DOHH2 (cell line): ENCODE results near the gene NXPH3.

Experiments used
- H3F3A ChIP-seq: fragments of 200-600 bp; sonication (generic), shearing (Covaris generic); 2 replicates; pipeline ENCODE4 v1.6.0; 2016; ENCODE audit warnings: antibody characterized with exemption, mild to moderate bottlenecking; ENCODE audit not compliant: control insufficient read depth, insufficient read depth
- H3K27ac ChIP-seq: fragments of 200-600 bp; sonication (generic); 2 replicates; pipeline ENCODE4 v1.5.1; 2014; ENCODE audit warnings: low read depth, mild to moderate bottlenecking, low read length, moderate library complexity
- H3K27me3 ChIP-seq: fragments of 200-600 bp; sonication (generic); 2 replicates; pipeline ENCODE4 v1.6.1; 2014; ENCODE audit warnings: mild to moderate bottlenecking, low read length, mixed read lengths; ENCODE audit not compliant: control insufficient read depth
- H3K36me3 ChIP-seq: fragments of 200-600 bp; sonication (generic); 2 replicates; pipeline ENCODE4 v1.6.1; 2014; ENCODE audit warnings: mild to moderate bottlenecking, low read length, moderate library complexity, mixed read lengths; ENCODE audit not compliant: control insufficient read depth
- H3K4me1 ChIP-seq: fragments of 200-600 bp; sonication (generic); 2 replicates; pipeline ENCODE4 v1.6.1; 2014; ENCODE audit warnings: mild to moderate bottlenecking, low read length, mixed read lengths; ENCODE audit not compliant: control insufficient read depth
- H3K4me2 ChIP-seq: fragments of 200-600 bp; sonication (generic); 2 replicates; pipeline ENCODE4 v1.6.0; 2014; ENCODE audit warnings: mild to moderate bottlenecking, low read length, moderate library complexity
- H3K4me3 ChIP-seq: fragments of 200-600 bp; sonication (generic); 2 replicates; pipeline ENCODE4 v1.5.1; 2014; ENCODE audit warnings: mild to moderate bottlenecking, low read length, mixed read lengths
- H3K79me2 ChIP-seq: fragments of 200-600 bp; sonication (generic); 2 replicates; pipeline ENCODE4 v1.6.1; 2014; ENCODE audit warnings: mild to moderate bottlenecking, low read length, mixed read lengths; ENCODE audit not compliant: control insufficient read depth
- H3K9me2 ChIP-seq: fragments of 200-600 bp; sonication (generic); replicated peaks from 2 replicates; pipeline ENCODE4 v1.6.1; 2014; ENCODE audit warnings: mild to moderate bottlenecking, low read length, mixed read lengths; ENCODE audit not compliant: control insufficient read depth
- H3K9me3 ChIP-seq: fragments of 200-600 bp; sonication (generic); 2 replicates; pipeline ENCODE4 v1.6.1; 2014; ENCODE audit warnings: antibody characterized with exemption, low read length, mixed read lengths; ENCODE audit not compliant: control insufficient read depth, insufficient read depth
- H4K20me1 ChIP-seq: fragments of 200-600 bp; sonication (generic); 2 replicates; pipeline ENCODE4 v1.6.0; 2014; ENCODE audit warnings: low read depth, mild to moderate bottlenecking, antibody characterized with exemption, low read length, moderate library complexity; ENCODE audit not compliant: control insufficient read depth, insufficient read depth
- CTCF ChIP-seq: fragments of 200-600 bp; sonication (generic); IDR thresholded peaks from one replicate; pipeline ENCODE4 v1.5.1; 2014; ENCODE audit warnings: antibody characterized with exemption, mild to moderate bottlenecking, low read depth, low read length; ENCODE audit not compliant: poor library complexity, severe bottlenecking
- EZH2phosphoT487 ChIP-seq: fragments of 200-600 bp; sonication (generic); IDR thresholded peaks from 2 replicates; pipeline ENCODE4 v1.6.1; 2017; ENCODE audit warnings: borderline replicate concordance, mild to moderate bottlenecking, antibody characterized with exemption, low read length, moderate library complexity, mixed read lengths

Gene NXPH3

GRCh38 chr17:49598918-49599317 is 23.2 kb downstream of the NXPH3 start:
- H3K36me3 ChIP-seq: peaks cover 38% of the 10 kb centered on the region
- no peaks in the 10 kb centered on the region for H3K27me3 ChIP-seq
- H3K9me3 ChIP-seq: no peaks in the 10 kb centered on the region
- H3K27ac ChIP-seq: no peak overlapping the region
- H4K20me1 ChIP-seq: no peaks in the 10 kb centered on the region
- H3K4me3 ChIP-seq: no peak overlapping the region
- TF ChIP-seq EZH2phosphoT487: no peak
- TF ChIP-seq CTCF: no peak
- no peak overlapping the region for H3K4me2 ChIP-seq
- H3K4me1 ChIP-seq: no peaks in the 10 kb centered on the region
- H3F3A ChIP-seq: no peaks in the 10 kb centered on the region
- no peaks in the 10 kb centered on the region for H3K79me2 ChIP-seq
- H3K9me2 ChIP-seq: no peaks in the 10 kb centered on the region

- no peaks in the 10 kb centered on the region for H3K27me3 ChIP-seq
- H3K4me1 ChIP-seq: no peaks in the 10 kb centered on the region
- H3F3A ChIP-seq: no peaks in the 10 kb centered on the region
- H3K4me2 ChIP-seq: no peak overlapping the region
- no peaks in the 10 kb centered on the region for H3K9me2 ChIP-seq
- H3K36me3 ChIP-seq: peaks cover 50% of the 10 kb centered on the region
- no peak overlapping the region for H3K4me3 ChIP-seq
- no peaks in the 10 kb centered on the region for H3K9me3 ChIP-seq
- no peak for TF ChIP-seq EZH2phosphoT487
- no peak for TF ChIP-seq CTCF
- no peaks in the 10 kb centered on the region for H3K79me2 ChIP-seq
- no peaks in the 10 kb centered on the region for H4K20me1 ChIP-seq
- no peak overlapping the region for H3K27ac ChIP-seq
Observed at GRCh38 chr17:49600949-49601348, 25.3 kb downstream of the NXPH3 start.

- Histone ChIP-seq H3F3A (no peaks in the 10 kb centered on the region), H3K4me2 (no peak overlapping the region), H3K36me3 (peaks cover 57% of the 10 kb centered on the region), H3K9me3 (no peaks in the 10 kb centered on the region), H3K9me2 (no peaks in the 10 kb centered on the region), H4K20me1 (no peaks in the 10 kb centered on the region), H3K4me1 (no peaks in the 10 kb centered on the region), H3K27me3 (no peaks in the 10 kb centered on the region), H3K27ac (no peak overlapping the region), H3K79me2 (no peaks in the 10 kb centered on the region), H3K4me3 (no peak overlapping the region)
- no peak for TF ChIP-seq EZH2phosphoT487
- TF ChIP-seq CTCF: no peak
Observed at GRCh38 chr17:49602783-49603182, 27.1 kb downstream of the NXPH3 start.

GRCh38 chr17:49603238-49603637 is 27.6 kb downstream of the NXPH3 start:
- H3K27ac ChIP-seq: no peak overlapping the region
- no peaks in the 10 kb centered on the region for H3K79me2 ChIP-seq
- H3K36me3 ChIP-seq: peaks cover 56% of the 10 kb centered on the region
- H3K9me3 ChIP-seq: no peaks in the 10 kb centered on the region
- no peaks in the 10 kb centered on the region for H3K9me2 ChIP-seq
- H3K4me2 ChIP-seq: no peak overlapping the region
- H3F3A ChIP-seq: no peaks in the 10 kb centered on the region
- H3K27me3 ChIP-seq: no peaks in the 10 kb centered on the region
- TF ChIP-seq CTCF: no peak
- no peak for TF ChIP-seq EZH2phosphoT487
- no peak overlapping the region for H3K4me3 ChIP-seq
- no peaks in the 10 kb centered on the region for H3K4me1 ChIP-seq
- H4K20me1 ChIP-seq: no peaks in the 10 kb centered on the region
